ENCODE results near the gene YARS1.
A peak's percentile ranks its signal among the peaks of the same experiment; 100 is the strongest.

The YARS1 gene

DNA sequence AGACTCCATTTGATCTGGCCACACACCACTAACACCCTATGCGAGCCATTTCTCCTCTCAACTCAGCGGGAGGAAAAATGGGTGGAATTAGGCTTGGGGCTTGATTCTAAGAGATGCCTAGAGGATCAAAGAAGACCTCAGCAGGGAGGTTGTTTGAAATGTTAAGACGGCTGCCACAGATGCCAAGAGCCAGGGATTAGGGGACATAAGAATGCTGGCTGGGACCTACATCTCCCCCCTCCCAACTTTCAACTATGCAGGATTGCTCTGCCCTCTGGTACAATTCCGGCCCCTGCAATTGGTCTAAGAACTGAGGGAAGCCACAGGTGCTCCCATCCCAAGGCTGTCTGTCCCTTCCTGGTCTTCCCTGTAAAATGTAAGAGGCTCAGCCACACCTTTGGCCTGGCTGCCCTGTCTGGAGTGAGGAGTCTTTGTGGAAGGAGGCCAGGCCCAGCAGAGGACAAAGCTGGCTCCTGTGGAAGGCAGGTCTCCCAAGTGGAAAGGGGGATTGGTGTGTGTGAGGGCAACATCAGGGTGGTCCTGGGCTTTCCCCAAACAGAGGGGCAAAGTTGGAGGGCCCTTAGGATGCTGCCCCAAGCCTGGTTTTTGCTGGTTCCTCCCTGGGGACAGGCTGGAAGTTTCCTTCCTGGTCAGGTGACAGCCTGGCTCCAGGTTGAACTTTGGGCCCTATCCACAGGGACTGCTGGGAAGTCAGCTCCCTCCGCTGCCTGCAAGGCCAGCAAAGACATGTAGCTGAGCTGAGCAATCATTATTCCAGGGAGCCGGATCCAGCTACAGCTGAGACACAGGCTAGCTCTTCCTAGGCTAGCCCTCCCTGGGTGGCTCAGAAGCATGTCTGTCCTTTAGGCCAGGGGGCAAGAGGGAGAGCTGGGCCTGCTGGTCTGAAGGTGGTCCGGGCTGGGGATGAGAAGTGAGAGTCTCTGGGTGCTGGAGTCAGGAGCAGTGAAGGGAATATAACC, 80.1 kb downstream of the YARS1 start:
- peaks cover 0 to 8% of the 10 kb centered on the region in 2 donors for H3K4me1 ChIP-seq (ENCODE audit: control insufficient read depth in 1 of 2, insufficient read depth in 2 of 2, low read length in 2 of 2)
- no peaks in the 10 kb centered on the region for H3K27me3 ChIP-seq (ENCODE audit: low read depth, low read length)
- H3K36me3 ChIP-seq (ENCODE audit: control insufficient read depth in 1 of 2, insufficient read depth in 2 of 2, low read length in 2 of 2) = no peaks in the 10 kb centered on the region
- peak overlapping the region; percentile 63 for H3K27ac ChIP-seq (ENCODE audit: low read length)
- H3K9me3 ChIP-seq (ENCODE audit: control insufficient read depth in 1 of 2, low read length in 2 of 2) = no peaks in the 10 kb centered on the region
- no peak overlapping the region for H3K4me3 ChIP-seq (ENCODE audit: low read depth in 1 of 2, low read length in 2 of 2)

- no peak overlapping the region for H3K4me3 ChIP-seq (ENCODE audit: low read depth in 1 of 2, low read length in 2 of 2)
- no peaks in the 10 kb centered on the region for H3K9me3 ChIP-seq (ENCODE audit: control insufficient read depth in 1 of 2, low read length in 2 of 2)
- H3K36me3 ChIP-seq (ENCODE audit: control insufficient read depth in 1 of 2, insufficient read depth in 2 of 2, low read length in 2 of 2) = no peaks in the 10 kb centered on the region
- no peak overlapping the region for H3K27ac ChIP-seq (ENCODE audit: low read length)
- no peaks in the 10 kb centered on the region for H3K27me3 ChIP-seq (ENCODE audit: low read depth, low read length)
- no peaks in the 10 kb centered on the region for H3K4me1 ChIP-seq (ENCODE audit: control insufficient read depth in 1 of 2, insufficient read depth in 2 of 2, low read length in 2 of 2)
Observed at GRCh38 chr1:32733582-32734321, 83.4 kb downstream of the YARS1 start.

GRCh38 chr1:32729254-32730046, 87.7 kb downstream of the YARS1 start:
- no peak overlapping the region for H3K4me3 ChIP-seq (ENCODE audit: low read depth in 1 of 2, low read length in 2 of 2)
- H3K27me3 ChIP-seq (ENCODE audit: low read depth, low read length) = no peaks in the 10 kb centered on the region
- no peaks in the 10 kb centered on the region for H3K36me3 ChIP-seq (ENCODE audit: control insufficient read depth in 1 of 2, insufficient read depth in 2 of 2, low read length in 2 of 2)
- H3K27ac ChIP-seq (ENCODE audit: low read length) = no peak overlapping the region
- H3K9me3 ChIP-seq (ENCODE audit: control insufficient read depth in 1 of 2, low read length in 2 of 2) = no peaks in the 10 kb centered on the region
- H3K4me1 ChIP-seq (ENCODE audit: control insufficient read depth in 1 of 2, insufficient read depth in 2 of 2, low read length in 2 of 2) = peaks cover 0 to 10% of the 10 kb centered on the region in 2 donors

DNA sequence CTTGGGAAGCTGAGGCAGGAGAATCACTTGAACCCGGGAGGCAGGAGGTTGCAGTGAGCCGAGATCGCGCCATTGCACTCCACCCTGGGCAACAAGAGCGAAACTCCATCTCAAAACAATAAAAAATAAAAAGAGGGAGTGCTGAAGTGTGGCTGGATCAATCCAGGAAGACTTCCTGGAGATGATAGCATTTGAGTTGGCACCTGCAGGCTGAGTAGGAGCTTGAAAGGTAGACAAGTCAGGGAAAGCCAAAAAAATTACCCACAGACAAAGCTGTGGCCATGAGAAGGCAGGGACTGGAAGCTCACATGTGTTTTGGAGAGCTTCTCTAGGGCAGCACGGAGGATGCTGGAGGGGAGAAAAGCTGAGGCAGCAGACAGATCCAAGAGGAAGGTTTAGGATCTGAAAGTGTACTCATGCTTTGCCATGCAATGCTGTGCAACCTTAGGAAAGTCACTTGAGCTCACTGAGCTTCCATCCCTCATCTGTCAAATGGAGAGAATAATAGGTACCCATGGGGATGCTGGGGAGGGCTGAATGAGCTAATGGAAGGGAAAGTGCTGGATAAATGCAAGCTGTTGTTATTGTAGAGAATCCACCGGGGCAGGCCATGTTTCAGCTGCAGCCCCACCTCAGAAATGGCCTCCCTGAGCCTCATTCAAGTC, 88.6 kb downstream of the YARS1 start:
- Histone ChIP-seq H3K4me1 (ENCODE audit: control insufficient read depth in 1 of 2, insufficient read depth in 2 of 2, low read length in 2 of 2) (peaks cover 0 to 10% of the 10 kb centered on the region in 2 donors), H3K27ac (ENCODE audit: low read length) (no peak overlapping the region), H3K36me3 (ENCODE audit: control insufficient read depth in 1 of 2, insufficient read depth in 2 of 2, low read length in 2 of 2) (no peaks in the 10 kb centered on the region), H3K27me3 (ENCODE audit: low read depth, low read length) (no peaks in the 10 kb centered on the region), H3K4me3 (ENCODE audit: low read depth in 1 of 2, low read length in 2 of 2) (no peak overlapping the region), H3K9me3 (ENCODE audit: control insufficient read depth in 1 of 2, low read length in 2 of 2) (no peaks in the 10 kb centered on the region)

- H3K36me3 ChIP-seq (ENCODE audit: control insufficient read depth in 1 of 2, insufficient read depth in 2 of 2, low read length in 2 of 2) = no peaks in the 10 kb centered on the region
- H3K27me3 ChIP-seq (ENCODE audit: low read depth, low read length) = no peaks in the 10 kb centered on the region
- H3K4me3 ChIP-seq (ENCODE audit: low read depth in 1 of 2, low read length in 2 of 2) = no peak overlapping the region
- H3K9me3 ChIP-seq (ENCODE audit: control insufficient read depth in 1 of 2, low read length in 2 of 2) = no peaks in the 10 kb centered on the region
- no peak overlapping the region for H3K27ac ChIP-seq (ENCODE audit: low read length)
- H3K4me1 ChIP-seq (ENCODE audit: control insufficient read depth in 1 of 2, insufficient read depth in 2 of 2, low read length in 2 of 2) = peaks cover 0 to 10% of the 10 kb centered on the region in 2 donors
Observed at GRCh38 chr1:32727876-32728275, 89.3 kb downstream of the YARS1 start.

- Histone ChIP-seq H3K36me3 (ENCODE audit: control insufficient read depth in 1 of 2, insufficient read depth in 2 of 2, low read length in 2 of 2) (no peaks in the 10 kb centered on the region), H3K4me3 (ENCODE audit: low read depth in 1 of 2, low read length in 2 of 2) (no peak overlapping the region), H3K27me3 (ENCODE audit: low read depth, low read length) (no peaks in the 10 kb centered on the region), H3K9me3 (ENCODE audit: control insufficient read depth in 1 of 2, low read length in 2 of 2) (no peaks in the 10 kb centered on the region), H3K27ac (ENCODE audit: low read length) (no peak overlapping the region), H3K4me1 (ENCODE audit: control insufficient read depth in 1 of 2, insufficient read depth in 2 of 2, low read length in 2 of 2) (peaks cover 0 to 10% of the 10 kb centered on the region in 2 donors)
Observed at GRCh38 chr1:32725615-32725982, 91.6 kb downstream of the YARS1 start.

Data from muscle layer of duodenum (tissue), 2 donors.